BJ (cell line): ENCODE data around the gene ABCG5. TPM values are rescaled to one million over a fixed set of nuclear protein-coding genes. Genes with fewer than 3 reads are reported as not detected.

Source experiments
- CTCF ChIA-PET: fragments of 350-600 bp; formaldehyde crosslinking; extraction: SDS; loops from one replicate; lab custom pipeline; 2021; ENCODE audit warnings: antibody characterized with exemption, inconsistent platforms; lab: Yijun Ruan, JAX
- POLR2A ChIA-PET: fragments of 300-600 bp; sonication (Branson Sonifier 250); formaldehyde crosslinking; extraction: SDS; loops from one replicate; lab custom pipeline; 2021; ENCODE audit warnings: antibody characterized with exemption; lab: Charles Lee
- DNase-seq: peaks from one replicate; pipeline ENCODE4 v3.0.0-alpha.2; 2011; ENCODE audit warnings: low read depth
- H3K27me3 ChIP-seq: 2 replicates; pipeline ENCODE4 v1.6.0; 2011; ENCODE audit warnings: low read length; ENCODE audit not compliant: control insufficient read depth, insufficient read depth
- H3K36me3 ChIP-seq: 2 replicates; pipeline ENCODE4 v1.5.1; 2011; ENCODE audit warnings: low read length; ENCODE audit not compliant: control insufficient read depth, insufficient read depth
- H3K4me3 ChIP-seq: 2 replicates; pipeline ENCODE4 v1.5.1; 2011; ENCODE audit warnings: low read depth, mild to moderate bottlenecking, control low read depth, low read length
- polyA minus RNA-seq: library from RNA; depleted of rRNA, polyadenylated mRNA; stranded (reverse); fragments of >200 nt; gene quantifications from 2 replicates; pipeline ENCODE4 v1.2.3, GENCODE V29; 2011; rRNA and poly(A)+ RNA removed
- polyA plus RNA-seq: library from polyadenylated mRNA; depleted of rRNA; stranded (reverse); fragments of >200 nt; gene quantifications from 2 replicates; pipeline ENCODE4 v1.2.3, GENCODE V29; 2011; rRNA removed
- TF ChIP-seq, protein P1 (sequence below): IDR thresholded peaks from 2 replicates; pipeline ENCODE4 v1.5.1; 2011; ENCODE audit warnings: low read depth, mild to moderate bottlenecking, control low read depth, inconsistent platforms, low read length, moderate library complexity; ENCODE audit not compliant: insufficient read depth

Gene ABCG5
- polyA plus RNA-seq = not detected in 2 replicates
- not detected in 2 replicates for polyA minus RNA-seq

DNA sequence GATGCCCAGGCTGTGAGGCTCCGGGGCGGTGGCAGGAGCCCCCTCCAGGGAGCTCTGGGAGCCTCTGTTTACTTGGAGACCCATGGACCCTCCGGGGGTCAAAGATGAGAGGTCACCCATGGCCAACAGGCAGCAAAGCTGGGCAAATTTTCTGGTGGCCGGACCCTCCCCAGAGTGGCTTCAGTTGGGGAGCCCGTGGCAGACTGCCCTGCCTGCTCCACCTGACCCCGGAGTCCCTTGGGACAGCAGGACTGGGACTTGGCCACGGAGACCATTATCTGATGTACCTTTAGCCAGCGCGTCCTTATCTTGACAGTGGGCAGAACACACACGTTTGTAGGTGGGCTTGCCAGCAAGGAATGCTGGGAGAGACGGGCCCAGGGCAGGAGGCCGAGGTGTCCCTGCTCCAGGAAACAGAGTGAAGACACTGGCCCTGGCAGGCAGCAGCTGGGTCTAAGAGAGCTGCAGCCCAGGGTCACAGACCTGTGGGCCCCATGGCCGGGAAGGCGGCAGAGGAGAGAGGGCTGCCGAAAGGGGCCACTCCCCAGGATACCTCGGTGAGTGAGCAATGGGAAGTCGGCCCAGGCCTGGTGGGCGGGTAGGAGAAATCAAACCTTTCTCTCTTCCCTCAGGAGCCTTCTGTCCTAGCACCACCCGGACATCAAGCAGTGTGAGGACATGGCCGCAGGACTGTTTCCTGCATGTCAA is at the start of gene ABCG5, which contains the start of gene ABCG8:
ABCG5 (minus strand) TSS at position 280 of the 708 bp plus-strand sequence; CDS start at position 120, 160 bp downstream.
ABCG8 (plus strand) TSS at position 412 of the 708 bp plus-strand sequence; CDS start at position 495, 83 bp downstream.
- TF ChIP-seq, protein P1, sequence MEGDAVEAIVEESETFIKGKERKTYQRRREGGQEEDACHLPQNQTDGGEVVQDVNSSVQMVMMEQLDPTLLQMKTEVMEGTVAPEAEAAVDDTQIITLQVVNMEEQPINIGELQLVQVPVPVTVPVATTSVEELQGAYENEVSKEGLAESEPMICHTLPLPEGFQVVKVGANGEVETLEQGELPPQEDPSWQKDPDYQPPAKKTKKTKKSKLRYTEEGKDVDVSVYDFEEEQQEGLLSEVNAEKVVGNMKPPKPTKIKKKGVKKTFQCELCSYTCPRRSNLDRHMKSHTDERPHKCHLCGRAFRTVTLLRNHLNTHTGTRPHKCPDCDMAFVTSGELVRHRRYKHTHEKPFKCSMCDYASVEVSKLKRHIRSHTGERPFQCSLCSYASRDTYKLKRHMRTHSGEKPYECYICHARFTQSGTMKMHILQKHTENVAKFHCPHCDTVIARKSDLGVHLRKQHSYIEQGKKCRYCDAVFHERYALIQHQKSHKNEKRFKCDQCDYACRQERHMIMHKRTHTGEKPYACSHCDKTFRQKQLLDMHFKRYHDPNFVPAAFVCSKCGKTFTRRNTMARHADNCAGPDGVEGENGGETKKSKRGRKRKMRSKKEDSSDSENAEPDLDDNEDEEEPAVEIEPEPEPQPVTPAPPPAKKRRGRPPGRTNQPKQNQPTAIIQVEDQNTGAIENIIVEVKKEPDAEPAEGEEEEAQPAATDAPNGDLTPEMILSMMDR = no peak
- no peak for DNase-seq
- ChIA-PET POLR2A (no interaction called here), CTCF (interaction anchor here (1.1 kb wide), 1 partner anchor 30 kb away, joined by 3 read pairs; no protein-coding TSS in a partner anchor)
- no peak within 1 kb of the TSS for H3K4me3 ChIP-seq
- H3K27me3 ChIP-seq = peaks cover 8% of the 10 kb centered on the region; the same call in 1 of the 2 replicates
- H3K36me3 ChIP-seq = no peaks in the 10 kb centered on the region

DNA sequence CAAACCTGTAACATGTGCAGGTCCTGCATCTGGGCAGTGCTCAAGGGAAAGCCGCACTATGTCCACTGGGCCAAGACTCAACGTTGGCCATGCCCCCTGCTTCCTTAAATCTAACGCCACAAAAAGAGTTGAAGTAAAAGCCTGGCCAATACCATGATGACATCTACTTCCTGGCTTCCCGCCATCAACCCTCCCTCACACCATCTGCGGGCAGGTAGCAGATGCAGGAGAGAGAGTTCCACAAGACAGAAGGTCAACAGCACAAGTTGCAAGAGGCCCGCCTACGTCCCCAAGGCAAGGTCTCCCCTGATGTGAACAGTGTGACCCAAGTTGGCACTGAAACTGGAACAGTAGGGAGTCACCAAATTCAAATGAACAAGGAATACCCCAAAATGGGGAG is 48.5 kb upstream of the ABCG5 start:
- no peak overlapping the region for H3K4me3 ChIP-seq
- ChIA-PET CTCF (no interaction called here), POLR2A (interaction anchor here (0.6 to 0.7 kb wide), 2 partner anchors 10 to 71 kb away, joined by 7 to 12 read pairs; no protein-coding TSS in a partner anchor)
- H3K27me3 ChIP-seq = no peaks in the 10 kb centered on the region
- TF ChIP-seq, protein P1 = no peak
- H3K36me3 ChIP-seq = peaks cover 6% of the 10 kb centered on the region; the same call in 1 of the 2 replicates
- no peak for DNase-seq

DNA sequence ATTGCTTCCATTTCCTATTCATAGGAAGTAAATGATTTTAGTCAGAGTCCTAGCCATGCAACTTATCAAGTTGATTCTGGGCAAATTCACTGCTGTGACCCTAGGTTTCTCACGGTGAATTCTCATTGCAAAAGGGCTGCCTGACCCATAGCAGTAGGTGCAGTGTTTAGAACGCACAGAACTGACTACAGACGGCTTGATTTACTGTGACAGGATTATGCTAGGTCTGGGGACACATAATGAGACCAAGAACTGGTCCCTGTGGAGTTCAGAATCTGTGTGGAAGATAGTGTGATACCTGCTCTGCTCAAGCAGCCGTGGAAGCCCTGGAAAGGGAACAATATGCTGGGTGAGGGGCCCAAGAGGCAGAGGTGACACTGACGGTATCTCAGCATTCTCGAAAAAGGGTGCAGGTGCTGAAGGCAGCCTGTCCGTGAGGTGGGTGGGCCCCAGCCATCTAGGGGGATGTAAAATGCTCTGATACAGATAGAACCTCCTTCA is 46.5 kb upstream of the ABCG5 start:
- POLR2A ChIA-PET = no interaction called here
- DNase-seq = no peak
- TF ChIP-seq, protein P1 = no peak
- Histone ChIP-seq H3K36me3 (peaks cover 6% of the 10 kb centered on the region; the same call in 1 of the 2 replicates), H3K27me3 (no peaks in the 10 kb centered on the region), H3K4me3 (no peak overlapping the region)
- CTCF ChIA-PET = interaction anchor here (1.0 kb wide), 1 partner anchor 66 kb away, joined by 3 read pairs; no protein-coding TSS in a partner anchor

DNA sequence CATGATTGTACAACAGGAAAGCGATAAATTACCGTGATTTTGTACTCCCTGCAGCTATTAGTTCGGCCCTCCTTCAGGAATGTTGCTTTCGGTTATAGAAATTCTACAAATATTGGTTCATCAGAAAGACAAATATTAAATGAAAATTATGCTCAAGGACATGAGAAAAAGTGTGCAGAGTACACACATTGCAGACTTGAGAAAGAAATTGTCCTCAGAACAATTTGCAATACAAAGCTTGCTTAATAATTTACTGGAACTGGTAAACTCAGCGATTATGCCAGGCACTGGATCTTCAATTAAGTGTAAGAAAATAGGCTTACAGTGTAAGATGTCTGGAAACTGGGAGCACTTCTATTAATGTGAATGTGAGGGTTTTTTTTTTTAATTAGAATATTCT is 46.0 kb upstream of the ABCG5 start:
- Histone ChIP-seq H3K36me3 (peaks cover 6% of the 10 kb centered on the region; the same call in 1 of the 2 replicates), H3K27me3 (no peaks in the 10 kb centered on the region), H3K4me3 (no peak overlapping the region)
- ChIA-PET CTCF (no interaction called here), POLR2A (no interaction called here)
- no peak for DNase-seq
- TF ChIP-seq, protein P1 = no peak

DNA sequence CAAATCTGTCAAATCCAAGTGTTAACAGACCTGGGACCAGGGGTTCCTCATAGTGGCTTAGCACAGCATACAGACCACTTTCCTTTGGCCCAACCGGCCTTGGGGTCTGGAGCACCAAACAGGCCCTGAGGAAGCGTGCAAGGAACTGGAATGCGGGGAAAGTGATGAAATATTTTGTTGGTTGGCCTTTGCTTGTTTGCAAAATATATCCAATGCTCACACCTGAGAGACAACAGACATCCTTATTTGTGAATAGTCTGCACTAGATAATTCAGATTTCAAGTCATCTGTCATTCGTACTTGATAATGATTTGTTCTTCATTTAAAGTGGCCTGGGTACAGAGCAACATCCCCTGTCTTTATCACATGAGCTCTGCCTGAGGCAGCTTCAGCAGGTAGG is 43.7 kb upstream of the ABCG5 start:
- DNase-seq = no peak
- ChIA-PET POLR2A (no interaction called here), CTCF (interaction anchor here (0.7 kb wide), 1 partner anchor 20 kb away, joined by 3 read pairs; no protein-coding TSS in a partner anchor)
- H3K27me3 ChIP-seq = no peaks in the 10 kb centered on the region
- TF ChIP-seq, protein P1 = no peak
- H3K36me3 ChIP-seq = peaks cover 2% of the 10 kb centered on the region; the same call in 1 of the 2 replicates
- H3K4me3 ChIP-seq = no peak overlapping the region
